NT2/D1 (cell line): ENCODE data around the gene IL6ST.

Experiments
- YY1 ChIP-seq: IDR thresholded peaks from 2 replicates; pipeline ENCODE4 v1.6.1; 2011; ENCODE audit not compliant: insufficient read length, insufficient read depth
- ZNF274 ChIP-seq: IDR thresholded peaks from 2 replicates; pipeline ENCODE4 v1.6.1; 2011; ENCODE audit warnings: mild to moderate bottlenecking, low read depth, low read length

DNA sequence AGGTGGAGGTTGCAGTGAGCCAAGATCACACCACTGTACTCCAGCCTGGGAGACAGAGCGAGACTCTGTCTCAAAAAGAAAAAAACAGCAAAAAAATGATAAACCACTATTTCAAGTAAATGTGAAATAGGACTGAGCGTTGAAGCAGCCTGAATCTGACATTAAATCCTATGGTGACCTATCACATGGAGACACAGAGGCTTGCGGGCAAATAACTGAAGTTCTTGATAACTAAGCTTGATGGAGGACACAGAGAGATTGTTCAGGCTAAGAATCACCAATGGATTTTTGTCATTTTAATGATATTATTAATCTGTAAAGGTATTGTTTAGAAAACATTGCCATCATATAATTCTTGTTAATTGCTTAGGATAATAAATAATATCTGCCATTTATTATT is 15.7 kb upstream of the IL6ST start:
- no peak for TF ChIP-seq ZNF274
- TF ChIP-seq YY1: no peak
